HL-60 (cell line): Measurements from ENCODE around the gene MYRIP.

Source experiments
- DNase-seq, 2 experiments: peaks; one replicate each; pipeline ENCODE4 v3.0.0-alpha.2; 2010 to 2020; ENCODE audit warnings: low read depth in 1 of 2, low spot score in 1 of 2
- H3K27ac ChIP-seq: fragments of 250-450 bp; sonication (Bioruptor Pico); replicated peaks from 2 replicates; pipeline ENCODE4 v1.5.1; 2020; ENCODE audit warnings: mild to moderate bottlenecking, moderate library complexity
- H3K27me3 ChIP-seq: fragments of 250-450 bp; sonication (Bioruptor Pico); 2 replicates; pipeline ENCODE4 v1.5.1; 2021; ENCODE audit warnings: mild to moderate bottlenecking, moderate library complexity; ENCODE audit not compliant: insufficient read depth, poor library complexity, severe bottlenecking
- H3K4me3 ChIP-seq: replicated peaks from 2 replicates; pipeline ENCODE4 v1.5.1; 2011; ENCODE audit warnings: mild to moderate bottlenecking, control low read depth, low read length; ENCODE audit not compliant: insufficient read depth
- CTCF ChIP-seq: IDR thresholded peaks from one replicate; pipeline ENCODE4 v1.5.1; 2011; ENCODE audit warnings: low read length, control low read depth, inconsistent platforms; ENCODE audit not compliant: insufficient read depth
- GABPA ChIP-seq: IDR thresholded peaks from 2 replicates; pipeline ENCODE4 v1.6.1; 2012; ENCODE audit warnings: low read depth
- POLR2AphosphoS5 ChIP-seq: IDR thresholded peaks from 2 replicates; pipeline ENCODE4 v1.6.1; 2012; ENCODE audit warnings: low read depth
- SPI1 ChIP-seq: IDR thresholded peaks from 2 replicates; pipeline ENCODE4 v1.6.1; 2012; ENCODE audit warnings: low read depth, mild to moderate bottlenecking, borderline replicate concordance
- TF ChIP-seq, protein P1 (sequence below): IDR thresholded peaks from 2 replicates; pipeline ENCODE4 v1.6.1; 2012; ENCODE audit warnings: low read depth; ENCODE audit not compliant: insufficient replicate concordance

MYRIP gene

DNA sequence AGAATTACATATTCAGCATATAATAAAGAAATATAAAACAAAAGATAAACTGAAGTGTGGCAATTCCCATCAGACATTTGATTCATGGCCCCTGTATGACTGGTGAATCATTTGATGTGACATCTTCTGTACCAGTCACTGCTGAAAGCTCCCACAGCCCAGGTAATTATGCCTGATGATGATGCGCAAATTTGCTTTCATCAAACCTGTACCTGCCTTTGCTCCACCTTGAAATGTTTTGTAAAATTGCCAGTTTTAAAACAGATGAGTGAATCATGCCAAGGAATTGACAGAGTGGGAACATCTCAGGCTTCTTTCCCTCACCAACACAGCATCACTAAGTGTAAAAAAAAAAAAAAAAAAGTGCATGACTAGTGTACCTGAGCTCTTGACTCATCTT lies 433.6 kb downstream of the MYRIP start:
- no peaks in the 10 kb centered on the region for H3K27me3 ChIP-seq
- no peak overlapping the region for H3K4me3 ChIP-seq
- H3K27ac ChIP-seq, result no peak overlapping the region
- TF ChIP-seq GABPA, result no peak
- no peak for TF ChIP-seq SPI1
- TF ChIP-seq, protein P1, sequence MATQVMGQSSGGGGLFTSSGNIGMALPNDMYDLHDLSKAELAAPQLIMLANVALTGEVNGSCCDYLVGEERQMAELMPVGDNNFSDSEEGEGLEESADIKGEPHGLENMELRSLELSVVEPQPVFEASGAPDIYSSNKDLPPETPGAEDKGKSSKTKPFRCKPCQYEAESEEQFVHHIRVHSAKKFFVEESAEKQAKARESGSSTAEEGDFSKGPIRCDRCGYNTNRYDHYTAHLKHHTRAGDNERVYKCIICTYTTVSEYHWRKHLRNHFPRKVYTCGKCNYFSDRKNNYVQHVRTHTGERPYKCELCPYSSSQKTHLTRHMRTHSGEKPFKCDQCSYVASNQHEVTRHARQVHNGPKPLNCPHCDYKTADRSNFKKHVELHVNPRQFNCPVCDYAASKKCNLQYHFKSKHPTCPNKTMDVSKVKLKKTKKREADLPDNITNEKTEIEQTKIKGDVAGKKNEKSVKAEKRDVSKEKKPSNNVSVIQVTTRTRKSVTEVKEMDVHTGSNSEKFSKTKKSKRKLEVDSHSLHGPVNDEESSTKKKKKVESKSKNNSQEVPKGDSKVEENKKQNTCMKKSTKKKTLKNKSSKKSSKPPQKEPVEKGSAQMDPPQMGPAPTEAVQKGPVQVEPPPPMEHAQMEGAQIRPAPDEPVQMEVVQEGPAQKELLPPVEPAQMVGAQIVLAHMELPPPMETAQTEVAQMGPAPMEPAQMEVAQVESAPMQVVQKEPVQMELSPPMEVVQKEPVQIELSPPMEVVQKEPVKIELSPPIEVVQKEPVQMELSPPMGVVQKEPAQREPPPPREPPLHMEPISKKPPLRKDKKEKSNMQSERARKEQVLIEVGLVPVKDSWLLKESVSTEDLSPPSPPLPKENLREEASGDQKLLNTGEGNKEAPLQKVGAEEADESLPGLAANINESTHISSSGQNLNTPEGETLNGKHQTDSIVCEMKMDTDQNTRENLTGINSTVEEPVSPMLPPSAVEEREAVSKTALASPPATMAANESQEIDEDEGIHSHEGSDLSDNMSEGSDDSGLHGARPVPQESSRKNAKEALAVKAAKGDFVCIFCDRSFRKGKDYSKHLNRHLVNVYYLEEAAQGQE, result no peak
- no peak for TF ChIP-seq POLR2AphosphoS5
- TF ChIP-seq CTCF, result no peak
- no peak for DNase-seq

- TF ChIP-seq POLR2AphosphoS5, result no peak
- TF ChIP-seq CTCF, result no peak
- TF ChIP-seq SPI1, result no peak
- TF ChIP-seq, protein P1, result peak; percentile 59
- no peak for DNase-seq
- Histone ChIP-seq H3K4me3 (no peak overlapping the region), H3K27ac (no peak overlapping the region), H3K27me3 (no peaks in the 10 kb centered on the region)
These were observed 438.5 kb downstream of the MYRIP start for GRCh38 chr3:40247714-40248454.

GRCh38 chr3:40248591-40248990 lies 439.2 kb downstream of the MYRIP start:
- no peak for TF ChIP-seq POLR2AphosphoS5
- TF ChIP-seq, protein P1, result no peak
- no peak for TF ChIP-seq SPI1
- no peak for TF ChIP-seq GABPA
- TF ChIP-seq CTCF, result no peak
- H3K27ac ChIP-seq, result no peak overlapping the region
- H3K27me3 ChIP-seq, result no peaks in the 10 kb centered on the region
- no peak for DNase-seq
- no peak overlapping the region for H3K4me3 ChIP-seq
